Spinal cord (tissue), 10 donors: ENCODE results near the gene CLRN2. TPM values are rescaled to one million over a fixed set of nuclear protein-coding genes. Genes with fewer than 3 reads are reported as not detected.
A peak's percentile ranks its signal among the peaks of the same experiment; 100 is the strongest.

Experiments used
- DNase-seq, 6 donors: peaks; one replicate each; pipeline versions ENCODE4 v3.0.0 to v3.0.0-alpha.2; 2013 to 2015; ENCODE audit warnings: low spot score in 6 of 6, low read depth in 4 of 6
- H3K27ac ChIP-seq: one replicate; pipeline ENCODE4 v1.5.1; 2013; ENCODE audit warnings: low read depth, low read length, control low read depth
- H3K27me3 ChIP-seq: one replicate; pipeline ENCODE4 v1.6.1; 2013; ENCODE audit warnings: low read length; ENCODE audit not compliant: control insufficient read depth, insufficient read depth
- H3K36me3 ChIP-seq: one replicate; pipeline ENCODE4 v1.6.1; 2013; ENCODE audit warnings: low read length; ENCODE audit not compliant: control insufficient read depth, insufficient read depth
- H3K4me1 ChIP-seq: one replicate; pipeline ENCODE4 v1.6.1; 2013; ENCODE audit warnings: low read length; ENCODE audit not compliant: control insufficient read depth, insufficient read depth
- H3K4me3 ChIP-seq: one replicate; pipeline ENCODE4 v1.5.1; 2013; ENCODE audit warnings: low read depth, low read length, control low read depth
- H3K9me3 ChIP-seq: one replicate; pipeline ENCODE4 v1.6.1; 2013; ENCODE audit warnings: low read length; ENCODE audit not compliant: control insufficient read depth, insufficient read depth
- WGBS: methylation state at CpG from one replicate; pipeline ENCODE4 v1.1.5; 2013; ENCODE audit warnings: missing lambda C conversion rate; ENCODE audit not compliant: insufficient coverage; 5-methylcytosine and 5-hydroxymethylcytosine counted together
- long read RNA-seq, 4 donors: transcript quantifications; one replicate each; lab custom pipeline, GENCODE V29; 2026
- polyA plus RNA-seq, 2 donors: library from polyadenylated mRNA; unstranded; fragments of 120-200 nt; gene quantifications; one replicate each; pipeline ENCODE4 v1.2.1, GENCODE V29; 2013; ENCODE audit not compliant: insufficient read length in 2 of 2
- total RNA-seq, 2 donors: library from RNA; depleted of rRNA in 1 of 2; stranded (reverse); fragments of 120-200 nt in 1 of 2; fragments of >200 nt in 1 of 2; gene quantifications; one replicate each; pipeline versions ENCODE4 v1.2.3 to v1.2.4, GENCODE V29; 2013 to 2014
- donor health status: healthy.

The CLRN2 gene, protein sequence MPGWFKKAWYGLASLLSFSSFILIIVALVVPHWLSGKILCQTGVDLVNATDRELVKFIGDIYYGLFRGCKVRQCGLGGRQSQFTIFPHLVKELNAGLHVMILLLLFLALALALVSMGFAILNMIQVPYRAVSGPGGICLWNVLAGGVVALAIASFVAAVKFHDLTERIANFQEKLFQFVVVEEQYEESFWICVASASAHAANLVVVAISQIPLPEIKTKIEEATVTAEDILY
- total RNA-seq (not detected), polyA plus RNA-seq (under 1 TPM in 1 of 2 donors, not detected in 1; 0.20 TPM)
- long read RNA-seq, donor 1, result 0 reads
- long read RNA-seq, donor 2, result 0 reads
- long read RNA-seq, donor 3, result 0 reads
- long read RNA-seq, donor 4, result 0 reads

GRCh38 chr4:17514865-17515264 lies at the start of gene CLRN2:
Gene CLRN2 (plus strand): TSS chr4:17515165. CDS start chr4:17515267, 102 bp downstream.
- WGBS, result 92% methylated on average over 6 of the region's 9 CpGs
- Histone ChIP-seq H3K4me1 (peaks cover 11% of the 10 kb centered on the region), H3K27me3 (peaks cover 2% of the 10 kb centered on the region), H3K4me3 (no peak within 1 kb of the TSS), H3K27ac (no peak within 1 kb of the TSS), H3K9me3 (no peaks in the 10 kb centered on the region), H3K36me3 (no peaks in the 10 kb centered on the region)
- no peak for DNase-seq

GRCh38 chr4:17468619-17469221 lies 46.2 kb upstream of the CLRN2 start:
- WGBS, result 58% methylated on average over 3 of the region's 9 CpGs

DNA sequence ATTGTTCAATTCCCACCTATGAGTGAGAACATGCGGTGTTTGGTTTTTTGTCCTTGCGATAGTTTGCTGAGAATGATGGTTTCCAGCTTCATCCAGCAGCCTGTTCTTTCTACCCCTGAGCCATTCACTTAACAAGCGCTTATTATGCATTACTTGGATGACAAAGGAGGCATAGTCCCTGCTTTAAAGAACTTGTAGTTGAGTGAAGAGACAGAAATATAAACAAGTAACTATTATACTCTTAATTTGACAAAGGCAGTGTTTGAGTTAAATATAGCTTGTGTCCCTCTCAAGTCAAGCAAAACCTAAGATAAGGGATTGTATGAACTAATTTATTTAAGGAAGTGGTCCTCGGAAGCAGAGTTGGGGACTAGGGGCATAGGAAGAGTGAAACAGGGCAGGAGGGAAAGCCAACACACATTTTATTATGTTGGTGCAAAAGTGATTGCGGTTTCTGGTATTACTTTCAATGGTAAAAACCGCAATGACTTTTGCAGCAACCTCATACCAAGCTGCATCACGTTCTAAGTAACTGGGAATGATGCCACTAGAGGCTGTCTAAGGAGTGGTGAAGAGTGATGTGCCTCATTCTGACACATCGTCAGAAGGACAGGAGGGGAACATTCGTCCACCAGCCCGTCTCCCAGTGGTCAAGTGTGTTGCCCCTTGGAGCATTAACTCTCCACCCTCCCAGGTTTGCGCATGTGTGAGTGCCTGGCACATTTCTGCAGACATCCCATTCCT lies 44.9 kb upstream of the CLRN2 start:
- Histone ChIP-seq H3K27ac (no peak overlapping the region), H3K4me1 (peaks cover 6% of the 10 kb centered on the region), H3K27me3 (no peaks in the 10 kb centered on the region), H3K36me3 (no peaks in the 10 kb centered on the region), H3K4me3 (no peak overlapping the region), H3K9me3 (no peaks in the 10 kb centered on the region)
- WGBS, result 67% methylated on average over 4 of the region's 11 CpGs
- DNase-seq, result no peak

More at GRCh38 chr4:17468619-17469221, 46.2 kb upstream of the CLRN2 start:
- no peak overlapping the region for H3K4me3 ChIP-seq
- no peaks in the 10 kb centered on the region for H3K36me3 ChIP-seq
- peak; percentile 26 to 87 (median 46) for DNase-seq
- H3K27ac ChIP-seq, result no peak overlapping the region
- H3K27me3 ChIP-seq, result no peaks in the 10 kb centered on the region
- H3K4me1 ChIP-seq, result peaks cover 6% of the 10 kb centered on the region
- H3K9me3 ChIP-seq, result no peaks in the 10 kb centered on the region

DNA sequence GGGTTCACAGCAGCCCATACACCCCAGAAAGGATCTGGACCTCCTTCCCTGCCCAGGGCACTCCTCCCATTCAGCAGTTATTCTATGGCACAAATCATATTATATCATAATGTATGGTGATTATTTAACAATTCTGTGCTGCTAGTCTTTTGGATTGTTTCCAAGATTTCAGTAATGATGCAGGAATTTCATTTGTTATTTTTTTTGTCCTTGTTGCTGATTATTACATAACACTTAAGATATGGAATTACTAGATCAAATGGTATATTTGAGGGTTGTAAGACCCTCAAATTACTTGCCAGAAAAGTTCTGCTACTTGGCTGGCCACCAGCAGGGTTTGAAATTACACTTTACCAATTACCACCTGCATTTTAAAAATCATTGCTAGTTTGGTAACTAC lies 39.5 kb upstream of the CLRN2 start:
- Histone ChIP-seq H3K36me3 (no peaks in the 10 kb centered on the region), H3K4me1 (peaks cover 7% of the 10 kb centered on the region), H3K27me3 (no peaks in the 10 kb centered on the region), H3K27ac (no peak overlapping the region), H3K4me3 (no peak overlapping the region), H3K9me3 (peaks cover under 1% of the 10 kb centered on the region)
- DNase-seq, result no peak

GRCh38 chr4:17476853-17477252 lies 38.1 kb upstream of the CLRN2 start:
- peaks cover 3% of the 10 kb centered on the region for H3K4me1 ChIP-seq
- no peak overlapping the region for H3K27ac ChIP-seq
- WGBS, result 75% methylated on average over 2 of the region's 3 CpGs
- no peaks in the 10 kb centered on the region for H3K27me3 ChIP-seq
- no peak overlapping the region for H3K4me3 ChIP-seq
- no peaks in the 10 kb centered on the region for H3K36me3 ChIP-seq
- H3K9me3 ChIP-seq, result peaks cover 1% of the 10 kb centered on the region
- DNase-seq, result no peak

DNA sequence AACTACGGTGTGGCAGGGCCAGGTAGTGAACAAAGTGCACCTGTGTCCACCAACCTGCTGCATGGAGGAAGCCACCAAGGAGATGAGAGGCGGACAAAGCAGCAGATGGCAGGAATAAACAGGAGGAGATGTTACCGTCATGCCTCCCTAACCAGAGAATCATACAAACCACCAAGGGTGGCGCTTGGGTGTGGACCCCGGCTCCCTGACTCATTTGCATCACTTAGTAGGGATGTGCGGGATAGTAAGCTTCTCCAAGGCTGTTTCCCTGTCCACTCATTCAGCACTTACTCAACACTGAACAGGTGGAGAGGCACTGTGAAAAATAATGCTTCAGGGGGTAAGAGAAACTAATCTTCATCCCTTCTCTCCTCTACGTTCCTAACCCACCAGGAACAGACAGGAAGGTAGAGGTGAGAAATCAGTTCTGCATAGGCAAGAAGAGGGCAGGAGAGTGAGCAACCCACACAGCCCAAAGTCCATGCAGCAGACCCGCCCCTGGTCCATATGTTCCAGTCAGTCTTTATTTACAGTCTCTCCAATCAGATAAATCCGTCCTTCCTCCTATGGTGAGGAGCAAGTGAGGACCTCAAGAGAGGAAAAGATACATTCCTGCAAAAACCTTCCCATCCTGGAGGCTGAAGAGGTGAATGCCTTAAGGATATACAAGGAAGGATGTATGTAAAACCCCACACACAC lies 37.0 kb upstream of the CLRN2 start:
- Histone ChIP-seq H3K4me1 (peaks cover 3% of the 10 kb centered on the region), H3K36me3 (peaks cover 4% of the 10 kb centered on the region), H3K4me3 (no peak overlapping the region), H3K27ac (no peak overlapping the region), H3K27me3 (no peaks in the 10 kb centered on the region), H3K9me3 (peaks cover 1% of the 10 kb centered on the region)
- no peak for DNase-seq
- 100% methylated on average over 1 of the region's 9 CpGs for WGBS

GRCh38 chr4:17480210-17480927 lies 34.6 kb upstream of the CLRN2 start:
- 96% methylated on average over 2 of the region's 7 CpGs for WGBS
- Histone ChIP-seq H3K36me3 (peaks cover 11% of the 10 kb centered on the region), H3K27ac (no peak overlapping the region), H3K27me3 (no peaks in the 10 kb centered on the region), H3K9me3 (peaks cover 1% of the 10 kb centered on the region), H3K4me3 (no peak overlapping the region), H3K4me1 (peaks cover 3% of the 10 kb centered on the region)
- no peak for DNase-seq

DNA sequence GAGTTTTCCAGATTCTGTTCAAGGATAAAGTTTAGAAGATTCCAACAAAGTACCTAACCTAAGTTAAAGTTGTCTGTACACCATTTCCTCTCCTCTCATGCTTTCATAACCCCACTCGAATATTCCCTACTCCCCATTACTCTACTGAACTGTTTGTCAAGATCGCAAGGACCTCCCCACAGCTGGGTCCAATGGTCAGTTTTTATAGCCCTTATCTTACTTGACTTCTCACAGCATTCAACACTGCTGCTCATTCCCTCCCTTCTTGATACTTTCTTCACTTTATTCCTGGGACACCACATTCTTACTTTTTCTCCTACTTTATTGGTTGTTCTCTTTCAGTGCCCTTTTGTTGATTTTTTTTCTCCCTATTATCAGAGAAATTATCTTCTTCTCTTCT lies 34.0 kb upstream of the CLRN2 start:
- DNase-seq, result no peak
- peaks cover 3% of the 10 kb centered on the region for H3K4me1 ChIP-seq
- H3K27me3 ChIP-seq, result no peaks in the 10 kb centered on the region
- 94% methylated on average over 2 of the region's 2 CpGs for WGBS
- H3K4me3 ChIP-seq, result no peak overlapping the region
- H3K36me3 ChIP-seq, result peaks cover 11% of the 10 kb centered on the region
- H3K9me3 ChIP-seq, result peaks cover 1% of the 10 kb centered on the region
- no peak overlapping the region for H3K27ac ChIP-seq

DNA sequence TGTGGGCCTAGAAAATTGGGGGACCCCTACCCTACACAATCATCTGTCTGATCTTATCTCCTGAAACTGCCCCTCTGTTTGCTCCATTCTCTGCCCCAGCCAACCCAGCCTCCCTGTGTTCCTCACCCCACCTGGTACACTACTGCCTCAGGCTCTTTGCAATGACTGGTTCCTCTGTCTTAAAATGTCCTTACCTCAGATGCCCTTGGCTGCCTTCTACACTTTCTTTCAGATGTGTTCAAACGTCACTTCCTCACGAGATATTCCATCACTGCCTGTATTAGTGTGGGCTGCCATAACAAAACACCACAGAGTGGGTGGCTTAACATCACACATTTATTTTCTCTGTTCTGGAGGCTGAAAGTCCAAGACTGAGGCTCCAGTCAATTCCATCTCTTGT lies 32.2 kb upstream of the CLRN2 start:
- no peak overlapping the region for H3K27ac ChIP-seq
- no peaks in the 10 kb centered on the region for H3K27me3 ChIP-seq
- peaks cover 17% of the 10 kb centered on the region for H3K36me3 ChIP-seq
- H3K4me1 ChIP-seq, result no peaks in the 10 kb centered on the region
- 80% methylated on average over 1 of the region's 2 CpGs for WGBS
- H3K4me3 ChIP-seq, result no peak overlapping the region
- DNase-seq, result no peak
- H3K9me3 ChIP-seq, result peaks cover 1% of the 10 kb centered on the region
